HepG2 (cell line): Measurements from ENCODE around the gene MIGA2. TPM values are rescaled to one million over a fixed set of nuclear protein-coding genes. Genes with fewer than 3 reads are reported as not detected.

Source experiments
- FOXK1 ChIP-seq: sonication (generic); formaldehyde crosslinking; IDR thresholded peaks from 2 replicates; pipeline ENCODE4 v1.4.0; 2020; ENCODE audit warnings: low read depth, missing genetic modification reagents, borderline replicate concordance
- HES4 ChIP-seq: sonication (generic); formaldehyde crosslinking; IDR thresholded peaks from 2 replicates; pipeline ENCODE4 v1.9.0; 2021; ENCODE audit warnings: mild to moderate bottlenecking, missing genetic modification reagents, borderline replicate concordance
- KAT2B ChIP-seq: fragments of 150-350 bp; IDR thresholded peaks from 2 replicates; pipeline ENCODE4 v1.6.1; 2014; ENCODE audit warnings: low read depth, low read length, borderline replicate concordance
- MXD4 ChIP-seq: IDR thresholded peaks from 2 replicates; pipeline ENCODE4 v1.6.1; 2016; ENCODE audit warnings: mild to moderate bottlenecking, missing biosample characterization, missing genetic modification reagents
- NFIB ChIP-seq: sonication (generic); formaldehyde crosslinking; IDR thresholded peaks from 2 replicates; pipeline ENCODE4 v1.9.0; 2021; ENCODE audit warnings: missing genetic modification reagents, mild to moderate bottlenecking, borderline replicate concordance
- NONO ChIP-seq, 2 experiments: fragments of 450-650 bp in 1 of 2; sonication (generic) in 1 of 2; formaldehyde crosslinking in 1 of 2; IDR thresholded peaks in 1 of 2; conservative IDR thresholded peaks in 1 of 2; 2 replicates each; pipeline versions ENCODE4 v1.6.1 to v1.8.0; 2017 to 2022; ENCODE audit warnings: mild to moderate bottlenecking in 1 of 2, missing genetic modification reagents in 1 of 2, moderate library complexity in 1 of 2
- NR2C2 ChIP-seq: sonication (generic); formaldehyde crosslinking; IDR thresholded peaks from 2 replicates; pipeline ENCODE4 v1.4.0; 2020; ENCODE audit warnings: missing genetic modification reagents, mild to moderate bottlenecking, moderate library complexity, borderline replicate concordance
- TBX2 ChIP-seq: sonication (generic); formaldehyde crosslinking; IDR thresholded peaks from 2 replicates; pipeline ENCODE4 v1.5.0; 2020; ENCODE audit warnings: missing genetic modification reagents, mild to moderate bottlenecking, borderline replicate concordance
- ZNF44 ChIP-seq: sonication (generic); formaldehyde crosslinking; IDR thresholded peaks from 2 replicates; pipeline ENCODE4 v1.5.1; 2020; ENCODE audit warnings: mild to moderate bottlenecking, missing genetic modification reagents
- ZNF713 ChIP-seq: sonication (generic); formaldehyde crosslinking; IDR thresholded peaks from 2 replicates; pipeline ENCODE4 v1.4.0; 2020; ENCODE audit warnings: mild to moderate bottlenecking, missing genetic modification reagents
- polyA plus RNA-seq, 8 experiments: library from polyadenylated mRNA; depleted of rRNA in 3 of 8; stranded (reverse) in 7 of 8; unstranded in 1 of 8; fragments of >200 nt; fragmentation: Illumina TruSeq in 4 of 8; extraction: Trizol in 4 of 8; gene quantifications; 2 replicates each; pipeline versions ENCODE4 v1.2.1 to v1.2.3, GENCODE V29; 2011 to 2016; ENCODE audit warnings: low read depth in 4 of 8, missing spikeins in 1 of 8, mixed read lengths in 1 of 8; ENCODE audit not compliant: insufficient read depth in 1 of 8
- total RNA-seq, 5 experiments: library from RNA; depleted of rRNA; stranded (reverse); fragments of >200 nt; fragmentation: Illumina TruSeq; extraction: Trizol; gene quantifications; 2 replicates each; pipeline ENCODE4 v1.2.3, GENCODE V29; 2016; ENCODE audit warnings: low read depth in 1 of 5
- TF ChIP-seq, protein P1 (sequence below): sonication (generic); formaldehyde crosslinking; IDR thresholded peaks from 2 replicates; pipeline ENCODE4 v1.9.0; 2021; ENCODE audit warnings: mild to moderate bottlenecking, missing genetic modification reagents
- TF ChIP-seq, protein P2 (sequence below): IDR thresholded peaks from 2 replicates; pipeline ENCODE4 v1.6.1; 2016; ENCODE audit warnings: control low read depth
- TF ChIP-seq, protein P3 (sequence below): IDR thresholded peaks from 2 replicates; pipeline ENCODE4 v1.6.1; 2018; ENCODE audit warnings: missing genetic modification reagents, mild to moderate bottlenecking, missing compliant biosample characterization
- TF ChIP-seq, protein P4 (sequence below): sonication (generic); formaldehyde crosslinking; IDR thresholded peaks from 2 replicates; pipeline ENCODE4 v1.8.0; 2022; ENCODE audit warnings: mild to moderate bottlenecking, missing genetic modification reagents, moderate library complexity
- TF ChIP-seq, protein P5 (sequence below): IDR thresholded peaks from 2 replicates; pipeline ENCODE4 v1.6.1; 2016; ENCODE audit warnings: missing compliant biosample characterization, missing genetic modification reagents, borderline replicate concordance

Gene MIGA2
- total and polyA plus RNA-seq, 2 of the 13 experiments (the other 11 are each of a cell fraction or from before 2014, with no cell fraction given), result 10.8 to 17.1 TPM

DNA sequence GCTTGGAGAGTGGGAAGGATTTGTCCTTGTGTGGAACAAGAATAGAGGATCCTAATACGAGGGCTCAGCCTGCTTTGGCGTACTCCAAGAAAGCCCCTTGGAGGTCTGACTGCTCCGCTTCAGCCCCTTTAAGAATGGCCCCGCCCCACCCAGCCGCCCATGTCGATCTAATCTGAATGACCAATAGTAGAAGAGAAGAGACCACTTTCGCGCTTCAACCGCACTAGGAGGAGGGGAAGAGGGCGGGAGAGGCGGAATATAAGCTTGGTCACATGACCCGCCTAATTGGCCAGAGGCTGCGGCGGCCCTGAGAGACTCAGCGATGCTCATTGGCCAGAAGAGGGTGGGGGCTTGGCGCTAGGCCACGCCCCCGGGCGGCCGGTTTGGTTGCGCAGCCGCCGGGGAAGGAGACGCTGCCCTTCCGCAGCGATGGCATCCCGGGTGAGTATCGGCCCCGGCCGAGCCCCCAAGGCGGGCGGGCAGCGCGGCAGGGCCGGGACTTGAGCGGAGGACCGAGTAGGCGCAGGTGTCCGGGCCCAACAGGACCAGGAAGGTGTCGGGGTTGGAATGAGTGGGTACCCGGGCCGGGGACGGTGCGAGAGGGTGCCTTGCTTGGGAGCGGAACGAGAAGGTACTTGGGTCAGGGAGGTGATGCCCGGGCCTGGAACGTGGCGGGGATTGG lies at the start of gene MIGA2 (continued):
- TF ChIP-seq, protein P1, sequence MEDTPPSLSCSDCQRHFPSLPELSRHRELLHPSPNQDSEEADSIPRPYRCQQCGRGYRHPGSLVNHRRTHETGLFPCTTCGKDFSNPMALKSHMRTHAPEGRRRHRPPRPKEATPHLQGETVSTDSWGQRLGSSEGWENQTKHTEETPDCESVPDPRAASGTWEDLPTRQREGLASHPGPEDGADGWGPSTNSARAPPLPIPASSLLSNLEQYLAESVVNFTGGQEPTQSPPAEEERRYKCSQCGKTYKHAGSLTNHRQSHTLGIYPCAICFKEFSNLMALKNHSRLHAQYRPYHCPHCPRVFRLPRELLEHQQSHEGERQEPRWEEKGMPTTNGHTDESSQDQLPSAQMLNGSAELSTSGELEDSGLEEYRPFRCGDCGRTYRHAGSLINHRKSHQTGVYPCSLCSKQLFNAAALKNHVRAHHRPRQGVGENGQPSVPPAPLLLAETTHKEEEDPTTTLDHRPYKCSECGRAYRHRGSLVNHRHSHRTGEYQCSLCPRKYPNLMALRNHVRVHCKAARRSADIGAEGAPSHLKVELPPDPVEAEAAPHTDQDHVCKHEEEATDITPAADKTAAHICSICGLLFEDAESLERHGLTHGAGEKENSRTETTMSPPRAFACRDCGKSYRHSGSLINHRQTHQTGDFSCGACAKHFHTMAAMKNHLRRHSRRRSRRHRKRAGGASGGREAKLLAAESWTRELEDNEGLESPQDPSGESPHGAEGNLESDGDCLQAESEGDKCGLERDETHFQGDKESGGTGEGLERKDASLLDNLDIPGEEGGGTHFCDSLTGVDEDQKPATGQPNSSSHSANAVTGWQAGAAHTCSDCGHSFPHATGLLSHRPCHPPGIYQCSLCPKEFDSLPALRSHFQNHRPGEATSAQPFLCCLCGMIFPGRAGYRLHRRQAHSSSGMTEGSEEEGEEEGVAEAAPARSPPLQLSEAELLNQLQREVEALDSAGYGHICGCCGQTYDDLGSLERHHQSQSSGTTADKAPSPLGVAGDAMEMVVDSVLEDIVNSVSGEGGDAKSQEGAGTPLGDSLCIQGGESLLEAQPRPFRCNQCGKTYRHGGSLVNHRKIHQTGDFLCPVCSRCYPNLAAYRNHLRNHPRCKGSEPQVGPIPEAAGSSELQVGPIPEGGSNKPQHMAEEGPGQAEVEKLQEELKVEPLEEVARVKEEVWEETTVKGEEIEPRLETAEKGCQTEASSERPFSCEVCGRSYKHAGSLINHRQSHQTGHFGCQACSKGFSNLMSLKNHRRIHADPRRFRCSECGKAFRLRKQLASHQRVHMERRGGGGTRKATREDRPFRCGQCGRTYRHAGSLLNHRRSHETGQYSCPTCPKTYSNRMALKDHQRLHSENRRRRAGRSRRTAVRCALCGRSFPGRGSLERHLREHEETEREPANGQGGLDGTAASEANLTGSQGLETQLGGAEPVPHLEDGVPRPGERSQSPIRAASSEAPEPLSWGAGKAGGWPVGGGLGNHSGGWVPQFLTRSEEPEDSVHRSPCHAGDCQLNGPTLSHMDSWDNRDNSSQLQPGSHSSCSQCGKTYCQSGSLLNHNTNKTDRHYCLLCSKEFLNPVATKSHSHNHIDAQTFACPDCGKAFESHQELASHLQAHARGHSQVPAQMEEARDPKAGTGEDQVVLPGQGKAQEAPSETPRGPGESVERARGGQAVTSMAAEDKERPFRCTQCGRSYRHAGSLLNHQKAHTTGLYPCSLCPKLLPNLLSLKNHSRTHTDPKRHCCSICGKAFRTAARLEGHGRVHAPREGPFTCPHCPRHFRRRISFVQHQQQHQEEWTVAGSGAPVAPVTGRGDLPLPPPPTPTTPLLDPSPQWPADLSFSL (CRISPR knock-in tag), result no peak
- TF ChIP-seq NFIB (CRISPR knock-in tag), result no peak
- TF ChIP-seq ZNF44 (CRISPR knock-in tag), result no peak
- TF ChIP-seq TBX2 (CRISPR knock-in tag), result peak; percentile 34; the same call in 1 of the 2 replicates
- TF ChIP-seq, protein P2, sequence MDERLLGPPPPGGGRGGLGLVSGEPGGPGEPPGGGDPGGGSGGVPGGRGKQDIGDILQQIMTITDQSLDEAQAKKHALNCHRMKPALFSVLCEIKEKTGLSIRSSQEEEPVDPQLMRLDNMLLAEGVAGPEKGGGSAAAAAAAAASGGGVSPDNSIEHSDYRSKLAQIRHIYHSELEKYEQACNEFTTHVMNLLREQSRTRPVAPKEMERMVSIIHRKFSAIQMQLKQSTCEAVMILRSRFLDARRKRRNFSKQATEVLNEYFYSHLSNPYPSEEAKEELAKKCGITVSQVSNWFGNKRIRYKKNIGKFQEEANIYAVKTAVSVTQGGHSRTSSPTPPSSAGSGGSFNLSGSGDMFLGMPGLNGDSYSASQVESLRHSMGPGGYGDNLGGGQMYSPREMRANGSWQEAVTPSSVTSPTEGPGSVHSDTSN (CRISPR knock-in tag), result peak; percentile 86
- peak; percentile 60 for TF ChIP-seq NR2C2
- no peak for TF ChIP-seq HES4
- TF ChIP-seq, protein P3, sequence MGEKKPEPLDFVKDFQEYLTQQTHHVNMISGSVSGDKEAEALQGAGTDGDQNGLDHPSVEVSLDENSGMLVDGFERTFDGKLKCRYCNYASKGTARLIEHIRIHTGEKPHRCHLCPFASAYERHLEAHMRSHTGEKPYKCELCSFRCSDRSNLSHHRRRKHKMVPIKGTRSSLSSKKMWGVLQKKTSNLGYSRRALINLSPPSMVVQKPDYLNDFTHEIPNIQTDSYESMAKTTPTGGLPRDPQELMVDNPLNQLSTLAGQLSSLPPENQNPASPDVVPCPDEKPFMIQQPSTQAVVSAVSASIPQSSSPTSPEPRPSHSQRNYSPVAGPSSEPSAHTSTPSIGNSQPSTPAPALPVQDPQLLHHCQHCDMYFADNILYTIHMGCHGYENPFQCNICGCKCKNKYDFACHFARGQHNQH (CRISPR knock-in tag), result 0 out of 2 replicates have a peak, but pooled peaks have one; percentile 21
- TF ChIP-seq, protein P4, sequence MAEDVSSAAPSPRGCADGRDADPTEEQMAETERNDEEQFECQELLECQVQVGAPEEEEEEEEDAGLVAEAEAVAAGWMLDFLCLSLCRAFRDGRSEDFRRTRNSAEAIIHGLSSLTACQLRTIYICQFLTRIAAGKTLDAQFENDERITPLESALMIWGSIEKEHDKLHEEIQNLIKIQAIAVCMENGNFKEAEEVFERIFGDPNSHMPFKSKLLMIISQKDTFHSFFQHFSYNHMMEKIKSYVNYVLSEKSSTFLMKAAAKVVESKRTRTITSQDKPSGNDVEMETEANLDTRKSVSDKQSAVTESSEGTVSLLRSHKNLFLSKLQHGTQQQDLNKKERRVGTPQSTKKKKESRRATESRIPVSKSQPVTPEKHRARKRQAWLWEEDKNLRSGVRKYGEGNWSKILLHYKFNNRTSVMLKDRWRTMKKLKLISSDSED (CRISPR knock-in tag), result no peak
- TF ChIP-seq, protein P5, sequence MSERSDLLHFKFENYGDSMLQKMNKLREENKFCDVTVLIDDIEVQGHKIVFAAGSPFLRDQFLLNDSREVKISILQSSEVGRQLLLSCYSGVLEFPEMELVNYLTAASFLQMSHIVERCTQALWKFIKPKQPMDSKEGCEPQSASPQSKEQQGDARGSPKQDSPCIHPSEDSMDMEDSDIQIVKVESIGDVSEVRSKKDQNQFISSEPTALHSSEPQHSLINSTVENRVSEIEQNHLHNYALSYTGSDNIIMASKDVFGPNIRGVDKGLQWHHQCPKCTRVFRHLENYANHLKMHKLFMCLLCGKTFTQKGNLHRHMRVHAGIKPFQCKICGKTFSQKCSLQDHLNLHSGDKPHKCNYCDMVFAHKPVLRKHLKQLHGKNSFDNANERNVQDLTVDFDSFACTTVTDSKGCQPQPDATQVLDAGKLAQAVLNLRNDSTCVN (CRISPR knock-in tag), result peak; percentile 16; the same call in 1 of the 2 replicates
- TF ChIP-seq NONO (IDR thresholded peaks at IDR 0.05), result no peak
- peak; percentile 42; the same call in 1 of the 2 replicates for TF ChIP-seq NONO (CRISPR knock-in tag; conservative IDR thresholded peaks at IDR 0.05)
- TF ChIP-seq FOXK1 (CRISPR knock-in tag), result no peak
- TF ChIP-seq MXD4 (CRISPR knock-in tag), result peak; percentile 41; the same call in 1 of the 2 replicates
- no peak for TF ChIP-seq KAT2B
- TF ChIP-seq ZNF713 (CRISPR knock-in tag), result no peak
